ENCODE results near the gene MAP7. TPM values are rescaled to one million over a fixed set of nuclear protein-coding genes. Genes with fewer than 3 reads are reported as not detected.

The MAP7 gene
- total and polyA plus RNA-seq, 7 experiments from 2014 or later: 0.13 to 1.1 (median 0.17) TPM

DNA sequence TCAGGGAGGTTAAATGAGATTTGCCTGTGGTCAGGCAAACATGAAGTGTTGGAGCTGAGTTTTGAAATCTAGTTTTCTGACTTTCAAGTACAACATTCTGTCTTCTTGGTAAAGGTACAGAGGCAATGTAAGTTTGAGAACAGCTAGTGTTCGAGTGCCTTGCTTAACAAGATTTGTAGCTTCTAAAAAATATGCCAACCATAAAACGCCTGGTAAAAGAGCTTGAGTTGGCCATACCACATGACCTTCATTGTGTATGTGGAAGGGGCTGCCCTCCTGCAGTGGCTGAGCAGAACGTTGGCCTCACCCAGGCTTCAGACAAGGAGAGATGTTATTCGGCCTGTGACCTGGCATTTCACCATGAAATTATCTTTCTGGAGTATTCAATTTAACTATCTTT lies 86.5 kb downstream of the MAP7 start:
- Mint-ChIP-seq H3K27me3 (peaks cover 0 to 39% (median 11%) of the 10 kb centered on the region in 5 donors), H3K4me3 (no peak overlapping the region), H3K4me1 (peaks cover 0 to 11% (median 9%) of the 10 kb centered on the region in 7 donors), H3K36me3 (no peaks in the 10 kb centered on the region), H3K9me3 (no peaks in the 10 kb centered on the region), H3K27ac (no peak overlapping the region)
- ChIA-PET POLR2A (no interaction called here), CTCF (no interaction called here)
- no peaks in the 10 kb centered on the region for H3K9me3 ChIP-seq (ENCODE audit: control insufficient read depth in 2 of 3, low read length in 3 of 3)
- no peak overlapping the region for H3K4me3 ChIP-seq (ENCODE audit: low read length)
- H3K27me3 ChIP-seq (ENCODE audit: control insufficient read depth in 2 of 2, insufficient read depth in 2 of 2, low read length in 2 of 2): no peaks in the 10 kb centered on the region
- DNase-seq (no peak), ATAC-seq (no peak)
- H3K36me3 ChIP-seq (ENCODE audit: control insufficient read depth in 2 of 3, insufficient read depth in 3 of 3, low read length in 3 of 3): no peaks in the 10 kb centered on the region
- H3K27ac ChIP-seq (ENCODE audit: low read depth, low read length): no peak overlapping the region
- intact Hi-C loops (cut with micrococcal nuclease): no loop called here
- no peaks in the 10 kb centered on the region for H3K4me1 ChIP-seq (ENCODE audit: control insufficient read depth in 2 of 2, insufficient read depth in 2 of 2, low read length in 2 of 2)

DNA sequence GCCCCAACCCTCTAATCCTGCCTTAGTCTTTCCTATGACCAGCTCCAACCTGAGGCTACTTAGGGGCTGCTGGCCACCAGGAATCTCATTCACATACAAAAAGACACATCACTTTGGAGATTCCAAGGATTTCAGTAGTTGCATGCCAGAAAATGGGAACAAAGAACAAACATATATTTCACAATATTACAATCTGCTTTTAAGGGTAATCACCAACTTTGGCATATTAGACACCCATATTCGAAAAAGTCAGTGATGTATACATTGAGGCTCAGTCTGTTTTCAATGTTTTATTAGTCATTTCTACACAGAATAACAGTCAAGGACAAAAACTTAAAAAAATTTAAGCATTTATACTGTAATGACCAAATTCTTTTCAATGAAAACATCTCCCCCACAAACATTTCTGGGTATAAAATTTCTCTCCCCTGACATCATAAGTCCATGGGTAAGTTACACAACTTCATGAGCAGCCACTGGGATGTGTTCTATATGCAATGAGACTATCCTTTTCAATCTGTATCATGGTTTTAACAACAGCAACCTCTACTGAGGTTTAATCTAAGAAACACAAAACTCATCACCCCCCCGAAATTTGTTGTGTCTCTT lies 103.5 kb downstream of the MAP7 start:
- H3K27me3 ChIP-seq (ENCODE audit: control insufficient read depth in 2 of 2, insufficient read depth in 2 of 2, low read length in 2 of 2): no peaks in the 10 kb centered on the region
- H3K4me3 Mint-ChIP-seq: no peak overlapping the region
- no peak for DNase-seq
- H3K27me3 Mint-ChIP-seq: peaks cover 0 to 14% (median 3%) of the 10 kb centered on the region in 5 donors
- no peak overlapping the region for H3K27ac ChIP-seq (ENCODE audit: low read depth, low read length)
- intact Hi-C loops (cut with micrococcal nuclease): no loop called here
- H3K36me3 ChIP-seq (ENCODE audit: control insufficient read depth in 2 of 3, insufficient read depth in 3 of 3, low read length in 3 of 3): no peaks in the 10 kb centered on the region
- H3K9me3 ChIP-seq (ENCODE audit: control insufficient read depth in 2 of 3, low read length in 3 of 3): no peaks in the 10 kb centered on the region
- ChIA-PET CTCF (no interaction called here), POLR2A (no interaction called here)
- peaks cover 0 to 10% (median 0%) of the 10 kb centered on the region in 11 donors for H3K9me3 Mint-ChIP-seq
- no peak overlapping the region for H3K4me3 ChIP-seq (ENCODE audit: low read length)
- H3K4me1 ChIP-seq (ENCODE audit: control insufficient read depth in 2 of 2, insufficient read depth in 2 of 2, low read length in 2 of 2): no peaks in the 10 kb centered on the region
- H3K36me3 Mint-ChIP-seq: no peaks in the 10 kb centered on the region
- H3K27ac Mint-ChIP-seq: no peak overlapping the region
- ATAC-seq: no peak
- no peaks in the 10 kb centered on the region for H3K4me1 Mint-ChIP-seq

GRCh38 chr6:136446145-136446544 lies 104.1 kb downstream of the MAP7 start:
- CTCF ChIA-PET: no interaction called here
- peaks cover 0 to 5% (median 0%) of the 10 kb centered on the region in 11 donors for H3K9me3 Mint-ChIP-seq
- H3K36me3 Mint-ChIP-seq: no peaks in the 10 kb centered on the region
- intact Hi-C loops (cut with micrococcal nuclease): no loop called here
- no peak for DNase-seq
- H3K4me1 Mint-ChIP-seq: no peaks in the 10 kb centered on the region
- POLR2A ChIA-PET: no interaction called here
- no peaks in the 10 kb centered on the region for H3K27me3 ChIP-seq (ENCODE audit: control insufficient read depth in 2 of 2, insufficient read depth in 2 of 2, low read length in 2 of 2)
- no peak overlapping the region for H3K27ac ChIP-seq (ENCODE audit: low read depth, low read length)
- no peaks in the 10 kb centered on the region for H3K4me1 ChIP-seq (ENCODE audit: control insufficient read depth in 2 of 2, insufficient read depth in 2 of 2, low read length in 2 of 2)
- no peaks in the 10 kb centered on the region for H3K36me3 ChIP-seq (ENCODE audit: control insufficient read depth in 2 of 3, insufficient read depth in 3 of 3, low read length in 3 of 3)
- H3K27ac Mint-ChIP-seq: no peak overlapping the region
- H3K4me3 ChIP-seq (ENCODE audit: low read length): no peak overlapping the region
- H3K4me3 Mint-ChIP-seq: no peak overlapping the region
- peaks cover 0 to 14% (median 3%) of the 10 kb centered on the region in 5 donors for H3K27me3 Mint-ChIP-seq
- no peak for ATAC-seq
- no peaks in the 10 kb centered on the region for H3K9me3 ChIP-seq (ENCODE audit: control insufficient read depth in 2 of 3, low read length in 3 of 3)

GRCh38 chr6:136445063-136445462 lies 105.2 kb downstream of the MAP7 start:
- Mint-ChIP-seq H3K27me3 (peaks cover 0 to 14% (median 3%) of the 10 kb centered on the region in 5 donors), H3K36me3 (no peaks in the 10 kb centered on the region), H3K4me3 (no peak overlapping the region), H3K9me3 (no peaks in the 10 kb centered on the region), H3K4me1 (peaks cover 0 to 2% (median 0%) of the 10 kb centered on the region in 7 donors), H3K27ac (no peak overlapping the region)
- intact Hi-C loops (cut with micrococcal nuclease): no loop called here
- POLR2A ChIA-PET: no interaction called here
- no peak for ATAC-seq
- CTCF ChIA-PET: no interaction called here
- Histone ChIP-seq H3K36me3 (ENCODE audit: control insufficient read depth in 2 of 3, insufficient read depth in 3 of 3, low read length in 3 of 3) (no peaks in the 10 kb centered on the region), H3K27me3 (ENCODE audit: control insufficient read depth in 2 of 2, insufficient read depth in 2 of 2, low read length in 2 of 2) (no peaks in the 10 kb centered on the region), H3K27ac (ENCODE audit: low read depth, low read length) (no peak overlapping the region), H3K9me3 (ENCODE audit: control insufficient read depth in 2 of 3, low read length in 3 of 3) (no peaks in the 10 kb centered on the region), H3K4me1 (ENCODE audit: control insufficient read depth in 2 of 2, insufficient read depth in 2 of 2, low read length in 2 of 2) (no peaks in the 10 kb centered on the region), H3K4me3 (ENCODE audit: low read length) (no peak overlapping the region)
- no peak for DNase-seq

DNA sequence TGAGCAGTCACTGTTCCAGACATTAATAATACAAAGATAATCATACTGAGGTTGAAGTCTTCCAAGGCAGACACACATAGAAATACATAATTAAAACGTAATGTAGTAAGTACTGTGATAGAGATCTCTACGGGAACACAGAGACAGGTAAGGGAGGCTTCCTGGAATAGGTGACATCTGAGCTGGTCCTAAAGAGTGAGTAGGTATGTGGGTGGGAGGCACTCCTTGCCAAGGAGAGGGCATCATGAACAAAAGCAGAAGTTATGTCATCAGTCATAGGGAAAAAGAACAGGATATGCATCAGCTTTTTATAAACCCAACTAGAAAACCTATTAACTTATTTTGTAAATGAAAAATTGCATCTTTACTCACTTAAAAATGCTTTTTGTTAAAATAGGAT lies 110.0 kb downstream of the MAP7 start:
- H3K4me1 ChIP-seq (ENCODE audit: control insufficient read depth in 2 of 2, insufficient read depth in 2 of 2, low read length in 2 of 2): no peaks in the 10 kb centered on the region
- H3K9me3 ChIP-seq (ENCODE audit: control insufficient read depth in 2 of 3, low read length in 3 of 3): no peaks in the 10 kb centered on the region
- Mint-ChIP-seq H3K27ac (no peak overlapping the region), H3K4me3 (no peak overlapping the region), H3K9me3 (no peaks in the 10 kb centered on the region), H3K27me3 (peaks cover 0 to 5% (median 0%) of the 10 kb centered on the region in 5 donors), H3K4me1 (peaks cover 0 to 2% (median 0%) of the 10 kb centered on the region in 7 donors), H3K36me3 (no peaks in the 10 kb centered on the region)
- CTCF ChIA-PET: no interaction called here
- POLR2A ChIA-PET: no interaction called here
- no peaks in the 10 kb centered on the region for H3K36me3 ChIP-seq (ENCODE audit: control insufficient read depth in 2 of 3, insufficient read depth in 3 of 3, low read length in 3 of 3)
- ATAC-seq (no peak), DNase-seq (no peak)
- H3K27ac ChIP-seq (ENCODE audit: low read depth, low read length): no peak overlapping the region
- H3K27me3 ChIP-seq (ENCODE audit: control insufficient read depth in 2 of 2, insufficient read depth in 2 of 2, low read length in 2 of 2): no peaks in the 10 kb centered on the region
- intact Hi-C loops (cut with micrococcal nuclease): no loop called here
- no peak overlapping the region for H3K4me3 ChIP-seq (ENCODE audit: low read length)

DNA sequence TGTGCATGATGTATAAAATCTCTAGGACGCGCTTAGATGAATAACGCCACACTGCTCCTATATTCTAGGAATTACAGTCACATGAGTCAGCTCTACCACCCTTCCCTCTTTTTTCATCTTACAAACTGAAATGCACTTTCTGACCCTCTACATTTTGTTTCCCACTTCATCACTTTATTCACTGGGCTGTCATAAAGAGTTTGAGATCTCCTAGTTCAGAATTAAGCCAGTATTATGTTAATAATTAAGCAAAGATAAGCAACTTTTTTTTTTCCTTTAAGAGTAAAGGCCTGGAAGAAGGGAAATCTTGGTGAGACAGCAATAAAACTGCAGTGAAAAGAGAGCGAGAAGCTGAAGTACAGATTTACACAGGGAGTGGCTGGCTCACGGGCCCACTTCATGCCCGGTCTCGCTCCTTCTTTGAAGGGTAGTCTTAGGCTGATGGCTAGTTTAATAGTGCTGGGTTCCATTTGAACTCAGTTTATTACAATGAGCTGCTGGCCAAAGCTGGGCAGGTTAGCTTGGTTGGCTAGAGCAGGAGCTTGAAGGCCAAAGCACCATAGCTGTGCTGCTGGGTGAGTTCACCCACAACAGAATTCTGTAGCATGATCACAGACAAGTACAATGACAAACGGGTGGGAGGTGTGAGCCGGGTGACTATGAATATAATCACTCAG lies 110.6 kb downstream of the MAP7 start:
- Histone ChIP-seq H3K4me3 (ENCODE audit: low read length) (no peak overlapping the region), H3K9me3 (ENCODE audit: control insufficient read depth in 2 of 3, low read length in 3 of 3) (no peaks in the 10 kb centered on the region), H3K4me1 (ENCODE audit: control insufficient read depth in 2 of 2, insufficient read depth in 2 of 2, low read length in 2 of 2) (no peaks in the 10 kb centered on the region), H3K27me3 (ENCODE audit: control insufficient read depth in 2 of 2, insufficient read depth in 2 of 2, low read length in 2 of 2) (no peaks in the 10 kb centered on the region), H3K27ac (ENCODE audit: low read depth, low read length) (no peak overlapping the region), H3K36me3 (ENCODE audit: control insufficient read depth in 2 of 3, insufficient read depth in 3 of 3, low read length in 3 of 3) (no peaks in the 10 kb centered on the region)
- CTCF ChIA-PET: no interaction called here
- no peak for ATAC-seq
- H3K4me1 Mint-ChIP-seq: peaks cover 0 to 2% (median 0%) of the 10 kb centered on the region in 7 donors
- H3K4me3 Mint-ChIP-seq: no peak overlapping the region
- POLR2A ChIA-PET: no interaction called here
- intact Hi-C loops (cut with micrococcal nuclease): no loop called here
- H3K27me3 Mint-ChIP-seq: peaks cover 0 to 8% (median 0%) of the 10 kb centered on the region in 5 donors
- H3K36me3 Mint-ChIP-seq: no peaks in the 10 kb centered on the region
- no peaks in the 10 kb centered on the region for H3K9me3 Mint-ChIP-seq
- DNase-seq: no peak
- H3K27ac Mint-ChIP-seq: no peak overlapping the region

GRCh38 chr6:136438441-136438840 lies 111.8 kb downstream of the MAP7 start:
- H3K27ac ChIP-seq (ENCODE audit: low read depth, low read length): no peak overlapping the region
- H3K4me1 ChIP-seq (ENCODE audit: control insufficient read depth in 2 of 2, insufficient read depth in 2 of 2, low read length in 2 of 2): no peaks in the 10 kb centered on the region
- no peak overlapping the region for H3K27ac Mint-ChIP-seq
- no peaks in the 10 kb centered on the region for H3K9me3 Mint-ChIP-seq
- ATAC-seq (no peak), DNase-seq (no peak)
- no peaks in the 10 kb centered on the region for H3K27me3 ChIP-seq (ENCODE audit: control insufficient read depth in 2 of 2, insufficient read depth in 2 of 2, low read length in 2 of 2)
- H3K4me1 Mint-ChIP-seq: peaks cover 0 to 2% (median 0%) of the 10 kb centered on the region in 7 donors
- no peaks in the 10 kb centered on the region for H3K9me3 ChIP-seq (ENCODE audit: control insufficient read depth in 2 of 3, low read length in 3 of 3)
- CTCF ChIA-PET: no interaction called here
- intact Hi-C loops (cut with micrococcal nuclease): no loop called here
- H3K27me3 Mint-ChIP-seq: peaks cover 0 to 11% (median 0%) of the 10 kb centered on the region in 5 donors
- no peak overlapping the region for H3K4me3 ChIP-seq (ENCODE audit: low read length)
- no peaks in the 10 kb centered on the region for H3K36me3 Mint-ChIP-seq
- POLR2A ChIA-PET: no interaction called here
- no peak overlapping the region for H3K4me3 Mint-ChIP-seq
- no peaks in the 10 kb centered on the region for H3K36me3 ChIP-seq (ENCODE audit: control insufficient read depth in 2 of 3, insufficient read depth in 3 of 3, low read length in 3 of 3)
